ENCODE measurements around the gene TMBIM1.

Gene TMBIM1

GRCh38 chr2:218292048-218293014 is at the start of gene TMBIM1:
Gene TMBIM1, minus strand, starts transcription at chr2:218292503. Its CDS starts 10,362 bp downstream, at chr2:218282141.
- H3K4me3 ChIP-seq (ENCODE audit: low read depth, low read length): peak within 1 kb of the TSS; percentile 51

GRCh38 chr2:218341381-218341780 is 49.1 kb upstream of the TMBIM1 start:
- H3K4me3 ChIP-seq (ENCODE audit: low read depth, low read length): no peak overlapping the region

GRCh38 chr2:218340656-218341055 is 48.4 kb upstream of the TMBIM1 start:
- H3K4me3 ChIP-seq (ENCODE audit: low read depth, low read length): no peak overlapping the region

- H3K4me3 ChIP-seq (ENCODE audit: low read depth, low read length): no peak overlapping the region
These were observed 42.2 kb upstream of the TMBIM1 start for GRCh38 chr2:218334531-218334930.

GRCh38 chr2:218332920-218333645 is 40.8 kb upstream of the TMBIM1 start:
- H3K4me3 ChIP-seq (ENCODE audit: low read depth, low read length): no peak overlapping the region

GRCh38 chr2:218332288-218332687 is 40.0 kb upstream of the TMBIM1 start:
- H3K4me3 ChIP-seq (ENCODE audit: low read depth, low read length): no peak overlapping the region

- H3K4me3 ChIP-seq (ENCODE audit: low read depth, low read length): no peak overlapping the region
These were observed 39.4 kb upstream of the TMBIM1 start for GRCh38 chr2:218331745-218332144.

- no peak overlapping the region for H3K4me3 ChIP-seq (ENCODE audit: low read depth, low read length)
These were observed 37.7 kb upstream of the TMBIM1 start for GRCh38 chr2:218329826-218330593.

- no peak overlapping the region for H3K4me3 ChIP-seq (ENCODE audit: low read depth, low read length)
These were observed 36.9 kb upstream of the TMBIM1 start for GRCh38 chr2:218329027-218329825.

- H3K4me3 ChIP-seq (ENCODE audit: low read depth, low read length): no peak overlapping the region
These were observed 36.0 kb upstream of the TMBIM1 start for GRCh38 chr2:218328294-218328693.

GRCh38 chr2:218327451-218328210 is 35.3 kb upstream of the TMBIM1 start:
- H3K4me3 ChIP-seq (ENCODE audit: low read depth, low read length): no peak overlapping the region

- no peak overlapping the region for H3K4me3 ChIP-seq (ENCODE audit: low read depth, low read length)
These were observed 34.0 kb upstream of the TMBIM1 start for GRCh38 chr2:218326315-218326714.

- H3K4me3 ChIP-seq (ENCODE audit: low read depth, low read length): no peak overlapping the region
These were observed 33.4 kb upstream of the TMBIM1 start for GRCh38 chr2:218325566-218326160.

GRCh38 chr2:218323526-218324472 is 31.5 kb upstream of the TMBIM1 start:
- H3K4me3 ChIP-seq (ENCODE audit: low read depth, low read length): peak overlapping the region; percentile 72

GRCh38 chr2:218322768-218323525 is 30.6 kb upstream of the TMBIM1 start:
- peak overlapping the region; percentile 72 for H3K4me3 ChIP-seq (ENCODE audit: low read depth, low read length)

GRCh38 chr2:218320704-218321336 is 28.5 kb upstream of the TMBIM1 start:
- H3K4me3 ChIP-seq (ENCODE audit: low read depth, low read length): no peak overlapping the region

GRCh38 chr2:218319813-218320365 is 27.6 kb upstream of the TMBIM1 start:
- no peak overlapping the region for H3K4me3 ChIP-seq (ENCODE audit: low read depth, low read length)

Measured in iPS-11a (cell line).